HepG2 (cell line): ENCODE data around the gene PRR36.

Source experiments
- CTCF ChIP-seq: sonication (generic); formaldehyde crosslinking; IDR thresholded peaks from 2 replicates; pipeline ENCODE4 v1.5.0; 2020; ENCODE audit warnings: mild to moderate bottlenecking, missing genetic modification reagents, moderate library complexity
- EZH2 ChIP-seq: conservative IDR thresholded peaks from 2 replicates; pipeline ENCODE4 v1.6.1; 2012; ENCODE audit warnings: mild to moderate bottlenecking, low read depth, low read length, moderate library complexity
- FOXK2 ChIP-seq: fragments of 450-650 bp; IDR thresholded peaks from 2 replicates; pipeline ENCODE4 v1.6.1; 2016
- FOXM1 ChIP-seq: sonication (generic); formaldehyde crosslinking; IDR thresholded peaks from 2 replicates; pipeline ENCODE4 v1.5.0; 2020; ENCODE audit warnings: missing genetic modification reagents
- MED1 ChIP-seq: sonication (generic); formaldehyde crosslinking; IDR thresholded peaks from 2 replicates; pipeline ENCODE4 v1.4.0; 2020; ENCODE audit warnings: missing genetic modification reagents
- POLR2AphosphoS5 ChIP-seq: IDR thresholded peaks from 2 replicates; pipeline ENCODE4 v1.6.1; 2012; ENCODE audit warnings: low read depth, low read length
- SKI ChIP-seq: fragments of 450-650 bp; IDR thresholded peaks from one replicate; pipeline ENCODE4 v1.6.1; 2018; ENCODE audit warnings: mild to moderate bottlenecking; ENCODE audit not compliant: partially characterized antibody
- SNAPC5 ChIP-seq: sonication (generic); formaldehyde crosslinking; IDR thresholded peaks from 2 replicates; pipeline ENCODE4 v1.8.1; 2023; ENCODE audit warnings: mild to moderate bottlenecking, missing genetic modification reagents, borderline replicate concordance
- ZBTB8A ChIP-seq: sonication (generic); formaldehyde crosslinking; IDR thresholded peaks from 2 replicates; pipeline ENCODE4 v1.4.0; 2020; ENCODE audit warnings: mild to moderate bottlenecking, low read depth, missing genetic modification reagents, borderline replicate concordance
- ZHX1 ChIP-seq: sonication (generic); formaldehyde crosslinking; IDR thresholded peaks from 2 replicates; pipeline ENCODE4 v1.8.1; 2022; ENCODE audit warnings: low read depth, mild to moderate bottlenecking, missing genetic modification reagents
- ZNF232 ChIP-seq: sonication (generic); formaldehyde crosslinking; IDR thresholded peaks from 2 replicates; pipeline ENCODE4 v1.4.0; 2020; ENCODE audit warnings: missing genetic modification reagents, borderline replicate concordance
- ZNF780A ChIP-seq: sonication (generic); formaldehyde crosslinking; IDR thresholded peaks from 2 replicates; pipeline ENCODE4 v1.8.0; 2022; ENCODE audit warnings: mild to moderate bottlenecking, missing genetic modification reagents, moderate library complexity
- ZSCAN29 ChIP-seq: sonication (generic); formaldehyde crosslinking; conservative IDR thresholded peaks from 2 replicates; pipeline ENCODE4 v1.4.0; 2020; ENCODE audit warnings: mild to moderate bottlenecking, missing genetic modification reagents

- TF ChIP-seq MED1 (CRISPR knock-in tag) (no peak), ZSCAN29 (no peak), ZHX1 (CRISPR knock-in tag) (no peak), ZBTB8A (CRISPR knock-in tag) (no peak), FOXK2 (no peak), FOXM1 (CRISPR knock-in tag) (no peak), EZH2 (no peak), ZNF232 (CRISPR knock-in tag) (no peak), SNAPC5 (no peak), SKI (no peak), CTCF (peak; percentile 36), POLR2AphosphoS5 (no peak), ZNF780A (CRISPR knock-in tag) (no peak)
Observed at GRCh38 chr19:7866399-7867091, 7.6 kb downstream of the PRR36 start.
